Activated CD4-positive, alpha-beta T cell treated with anti-CD3 and anti-CD28 coated beads for 36 hours (primary cell): Measurements from ENCODE around the gene SORL1. TPM values are rescaled to one million over a fixed set of nuclear protein-coding genes. Genes with fewer than 3 reads are reported as not detected.

Source experiments
- ATAC-seq: fragments of 200-7000 bp; cut with Tn5 transposase; one replicate; pipeline ENCODE4 v1.10.0; 2021; ENCODE audit warnings: mild to moderate bottlenecking, moderate library complexity
- CTCF ChIA-PET: fragments of 350-600 bp; sonication (Branson Sonifier 250); formaldehyde crosslinking; loops from one replicate; lab custom pipeline; 2021; ENCODE audit warnings: antibody characterized with exemption; lab: Charles Lee
- POLR2A ChIA-PET: fragments of 350-600 bp; sonication (Branson Sonifier 250); formaldehyde crosslinking; loops from one replicate; lab custom pipeline; 2021; ENCODE audit warnings: antibody characterized with exemption, inconsistent platforms; lab: Charles Lee
- DNase-seq: peaks from one replicate; pipeline ENCODE4 v3.0.0-alpha.2; 2020
- H3K27ac Mint-ChIP-seq: one replicate; pipeline ENCODE4 v1.8.0; 2021; ENCODE audit warnings: mixed read lengths
- H3K27me3 Mint-ChIP-seq: one replicate; pipeline ENCODE4 v1.8.0; 2021; ENCODE audit warnings: mixed read lengths
- H3K36me3 Mint-ChIP-seq: one replicate; pipeline ENCODE4 v1.8.0; 2021; ENCODE audit warnings: low read depth, mixed read lengths
- H3K4me1 Mint-ChIP-seq: one replicate; pipeline ENCODE4 v1.8.0; 2021; ENCODE audit warnings: mixed read lengths
- H3K4me3 Mint-ChIP-seq: one replicate; pipeline ENCODE4 v1.8.0; 2021; ENCODE audit warnings: mild to moderate bottlenecking, moderate library complexity, mixed read lengths
- H3K9me3 Mint-ChIP-seq: one replicate; pipeline ENCODE4 v1.8.0; 2021; ENCODE audit warnings: low read depth, mixed read lengths
- intact Hi-C, 2 experiments: fragments of 100-400 bp; cut with DNase I in 1 of 2; cut with micrococcal nuclease in 1 of 2; formaldehyde crosslinking; loops; one replicate each; pipeline versions ENCODE4 v1.14.2 to v1.15.1; 2022 to 2024; cut with DNase I, micrococcal nuclease
- total RNA-seq, 2 experiments: library from RNA; stranded (reverse); gene quantifications; one replicate each; pipeline ENCODE4 v1.2.3, GENCODE V29; 2021

SORL1 gene
- total RNA-seq, 2 experiments from 2014 or later: 53.5 to 68.0 TPM

DNA sequence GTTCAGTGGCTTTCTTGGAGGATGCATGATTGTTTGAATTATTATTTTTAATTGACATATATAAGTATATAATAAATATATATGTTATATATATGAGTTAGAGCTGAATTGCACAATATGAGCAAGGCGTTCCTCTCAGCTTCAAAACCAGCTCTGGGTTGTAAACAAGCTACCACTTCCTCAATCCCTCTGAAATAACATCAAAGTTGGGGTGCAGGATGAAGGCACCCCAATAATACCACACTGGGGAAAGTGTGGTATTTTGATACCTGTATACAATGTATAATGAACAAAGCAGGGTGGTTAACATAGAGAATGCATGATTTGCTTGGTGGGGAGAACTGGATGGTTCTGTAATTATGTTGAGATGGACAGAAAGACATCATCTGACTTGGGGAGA, 1.7 kb upstream of the SORL1 start:
- peaks cover 84% of the 10 kb centered on the region for H3K4me1 Mint-ChIP-seq
- H3K36me3 Mint-ChIP-seq: peaks cover 20% of the 10 kb centered on the region
- ATAC-seq: no peak
- POLR2A ChIA-PET: interaction anchor here (0.6 to 4.9 kb wide), 4 partner anchors 8 to 18 kb away, joined by 3 to 51 read pairs (median 4); no protein-coding TSS in a partner anchor
- DNase-seq: no peak
- CTCF ChIA-PET: interaction anchor here (0.8 to 3.2 kb wide), 12 partner anchors 10 to 141 kb away, joined by 3 to 15 read pairs (median 4); no protein-coding TSS in a partner anchor
- H3K27ac Mint-ChIP-seq: peak overlapping the region; percentile 87
- intact Hi-C loops: loop anchor here in 1 of 2 experiments (10.0 kb wide), 1 partner anchor 126 kb away; no protein-coding TSS in a partner anchor
- no peaks in the 10 kb centered on the region for H3K9me3 Mint-ChIP-seq
- H3K27me3 Mint-ChIP-seq: no peaks in the 10 kb centered on the region
- H3K4me3 Mint-ChIP-seq: peak overlapping the region; percentile 89

GRCh38 chr11:121451178-121451985, 732 bp upstream of the SORL1 start:
- intact Hi-C loops: loop anchor here (1.0 to 10.0 kb wide), 2 partner anchors 31 to 127 kb away; no protein-coding TSS in a partner anchor
- ChIA-PET CTCF (interaction anchor here (0.6 to 3.2 kb wide), 14 partner anchors 8 to 134 kb away, joined by 3 to 15 read pairs (median 4); no protein-coding TSS in a partner anchor), POLR2A (interaction anchor here (1.0 to 4.9 kb wide), 3 partner anchors 11 to 16 kb away, joined by 3 to 51 read pairs (median 15); no protein-coding TSS in a partner anchor)
- peak; percentile 65 for DNase-seq
- Mint-ChIP-seq H3K27ac (peak overlapping the region; percentile 87), H3K4me3 (peak overlapping the region; percentile 89), H3K4me1 (peaks cover 84% of the 10 kb centered on the region), H3K36me3 (peaks cover 20% of the 10 kb centered on the region), H3K27me3 (no peaks in the 10 kb centered on the region), H3K9me3 (no peaks in the 10 kb centered on the region)
- ATAC-seq: peak; percentile 16

GRCh38 chr11:121452609-121453150, 566 bp downstream of the SORL1 start, which contains the start of gene SORL1-AS1:
TSS of gene SORL1-AS1 (minus strand) at chr11:121452967.
- no peaks in the 10 kb centered on the region for H3K27me3 Mint-ChIP-seq
- intact Hi-C loops: loop anchor here (1.0 to 10.0 kb wide), 8 partner anchors 12 to 139 kb away; no protein-coding TSS in a partner anchor
- peak within 1 kb of the TSS; percentile 94 for H3K27ac Mint-ChIP-seq
- peaks cover 21% of the 10 kb centered on the region for H3K36me3 Mint-ChIP-seq
- peak within 1 kb of the TSS; percentile 89 for H3K4me3 Mint-ChIP-seq
- peak; percentile 49 for ATAC-seq
- H3K9me3 Mint-ChIP-seq: no peaks in the 10 kb centered on the region
- ChIA-PET POLR2A (interaction anchor here (0.8 to 4.9 kb wide), 3 partner anchors 10 to 107 kb away, joined by 3 to 51 read pairs (median 15); no protein-coding TSS in a partner anchor), CTCF (interaction anchor here (0.6 to 3.2 kb wide), 12 partner anchors 7 to 127 kb away, joined by 3 to 15 read pairs (median 4); no protein-coding TSS in a partner anchor)
- peaks cover 84% of the 10 kb centered on the region for H3K4me1 Mint-ChIP-seq
- DNase-seq: peak; percentile 78

- Mint-ChIP-seq H3K9me3 (no peaks in the 10 kb centered on the region), H3K36me3 (peaks cover 23% of the 10 kb centered on the region), H3K4me3 (peak overlapping the region; percentile 89), H3K27me3 (no peaks in the 10 kb centered on the region), H3K4me1 (peaks cover 84% of the 10 kb centered on the region), H3K27ac (peak overlapping the region; percentile 94)
- CTCF ChIA-PET: interaction anchor here (0.8 to 1.2 kb wide), 2 partner anchors 14 to 138 kb away, joined by 3 read pairs; no protein-coding TSS in a partner anchor
- DNase-seq (no peak), ATAC-seq (no peak)
- POLR2A ChIA-PET: interaction anchor here (0.9 kb wide), 1 partner anchor 10 kb away, joined by 3 read pairs; no protein-coding TSS in a partner anchor
- intact Hi-C loops: loop anchor here (2.0 to 10.0 kb wide), 4 partner anchors 29 to 137 kb away; no protein-coding TSS in a partner anchor
These were observed 1.6 kb downstream of the SORL1 start for GRCh38 chr11:121453589-121454299.

- Mint-ChIP-seq H3K36me3 (peaks cover 29% of the 10 kb centered on the region), H3K9me3 (no peaks in the 10 kb centered on the region), H3K27ac (peak overlapping the region; percentile 94), H3K27me3 (no peaks in the 10 kb centered on the region), H3K4me1 (peaks cover 84% of the 10 kb centered on the region), H3K4me3 (peak overlapping the region; percentile 89)
- intact Hi-C loops: loop anchor here in 1 of 2 experiments (10.0 kb wide), 1 partner anchor 130 kb away; no protein-coding TSS in a partner anchor
- DNase-seq (no peak), ATAC-seq (no peak)
- POLR2A ChIA-PET: interaction anchor here (1.1 kb wide), 1 partner anchor 11 kb away, joined by 3 read pairs; no protein-coding TSS in a partner anchor
- CTCF ChIA-PET: interaction anchor here (1.2 kb wide), 1 partner anchor 13 kb away, joined by 3 read pairs; no protein-coding TSS in a partner anchor
These were observed 3.0 kb downstream of the SORL1 start for GRCh38 chr11:121455115-121455514.

- peak overlapping the region; percentile 94 for H3K27ac Mint-ChIP-seq
- no peaks in the 10 kb centered on the region for H3K27me3 Mint-ChIP-seq
- H3K4me3 Mint-ChIP-seq: peak overlapping the region; percentile 17
- ATAC-seq (no peak), DNase-seq (no peak)
- peaks cover 84% of the 10 kb centered on the region for H3K4me1 Mint-ChIP-seq
- peaks cover 36% of the 10 kb centered on the region for H3K36me3 Mint-ChIP-seq
- intact Hi-C loops: loop anchor here in 1 of 2 experiments (10.0 kb wide), 1 partner anchor 131 kb away; no protein-coding TSS in a partner anchor
- H3K9me3 Mint-ChIP-seq: no peaks in the 10 kb centered on the region
- ChIA-PET CTCF (interaction anchor here (0.8 to 1.8 kb wide), 6 partner anchors 11 to 161 kb away, joined by 3 to 12 read pairs (median 3); no protein-coding TSS in a partner anchor), POLR2A (interaction anchor here (0.6 to 2.0 kb wide), 3 partner anchors 11 to 40 kb away, joined by 3 to 7 read pairs (median 4); no protein-coding TSS in a partner anchor)
These were observed 4.0 kb downstream of the SORL1 start for GRCh38 chr11:121456151-121456550.

DNA sequence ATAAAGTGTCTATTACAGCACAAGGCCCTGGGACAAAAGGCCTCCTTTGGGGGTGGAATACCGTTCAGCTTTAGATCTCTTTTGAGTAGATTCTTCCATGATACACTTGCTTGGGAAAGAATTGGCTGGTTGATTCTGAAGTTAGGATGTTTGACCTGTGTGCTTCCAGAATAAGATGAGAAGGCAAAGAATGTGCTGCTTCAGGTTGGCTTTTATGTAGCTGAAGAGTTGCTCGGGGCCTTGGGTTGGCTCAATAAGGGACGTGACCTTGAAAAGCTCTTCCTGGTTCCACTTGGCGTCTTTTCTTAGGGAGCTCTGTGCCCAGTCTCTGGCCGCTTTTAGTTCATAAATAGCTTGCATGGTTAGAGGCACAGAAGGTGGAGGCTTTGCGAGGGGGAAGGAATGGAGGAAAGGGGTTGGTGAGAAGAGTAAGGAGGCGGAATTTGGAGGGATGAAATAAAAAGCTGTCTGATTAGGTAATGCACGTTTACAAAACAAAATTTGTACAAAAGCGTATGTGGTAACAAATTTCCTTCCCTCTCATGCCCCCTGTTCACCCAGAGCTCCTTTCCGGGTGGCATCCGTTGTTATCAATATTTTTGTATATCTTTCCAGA, 4.8 kb downstream of the SORL1 start:
- no peak for DNase-seq
- ChIA-PET CTCF (interaction anchor here (0.8 to 1.8 kb wide), 8 partner anchors 11 to 162 kb away, joined by 3 to 12 read pairs (median 3); no protein-coding TSS in a partner anchor), POLR2A (interaction anchor here (0.6 to 2.0 kb wide), 3 partner anchors 11 to 20 kb away, joined by 3 to 7 read pairs (median 3); no protein-coding TSS in a partner anchor)
- Mint-ChIP-seq H3K27me3 (no peaks in the 10 kb centered on the region), H3K4me3 (peak overlapping the region; percentile 24), H3K27ac (peak overlapping the region; percentile 94), H3K9me3 (no peaks in the 10 kb centered on the region), H3K36me3 (peaks cover 36% of the 10 kb centered on the region), H3K4me1 (peaks cover 88% of the 10 kb centered on the region)
- no peak for ATAC-seq
- intact Hi-C loops: loop anchor here in 1 of 2 experiments (10.0 kb wide), 1 partner anchor 132 kb away; no protein-coding TSS in a partner anchor

DNA sequence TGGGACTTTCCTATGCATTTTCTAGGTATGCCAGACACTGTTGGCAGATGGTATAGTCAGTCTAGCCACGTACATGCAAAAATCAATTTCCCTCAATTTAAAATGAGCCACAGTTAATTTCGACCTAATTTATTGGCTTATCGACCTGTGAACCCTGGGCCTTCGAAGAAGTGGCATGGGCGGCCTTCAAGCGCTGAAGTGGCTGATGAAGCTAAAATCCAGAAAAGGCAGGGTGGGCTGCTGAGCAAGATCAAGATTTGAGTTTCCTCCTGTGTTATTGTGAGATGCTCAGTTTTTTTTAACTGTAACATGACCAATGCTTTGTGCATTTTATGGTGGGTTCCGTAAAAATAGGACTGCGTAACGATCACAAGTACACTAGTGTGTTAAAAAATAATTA, 6.4 kb downstream of the SORL1 start:
- no peak for DNase-seq
- POLR2A ChIA-PET: no interaction called here
- intact Hi-C loops: loop anchor here in 1 of 2 experiments (10.0 kb wide), 1 partner anchor 134 kb away; no protein-coding TSS in a partner anchor
- peaks cover 99% of the 10 kb centered on the region for H3K4me1 Mint-ChIP-seq
- ATAC-seq: no peak
- H3K27me3 Mint-ChIP-seq: no peaks in the 10 kb centered on the region
- peak overlapping the region; percentile 49 for H3K27ac Mint-ChIP-seq
- CTCF ChIA-PET: interaction anchor here (0.9 kb wide), 1 partner anchor 41 kb away, joined by 4 read pairs; no protein-coding TSS in a partner anchor
- H3K9me3 Mint-ChIP-seq: no peaks in the 10 kb centered on the region
- no peak overlapping the region for H3K4me3 Mint-ChIP-seq
- peaks cover 33% of the 10 kb centered on the region for H3K36me3 Mint-ChIP-seq

DNA sequence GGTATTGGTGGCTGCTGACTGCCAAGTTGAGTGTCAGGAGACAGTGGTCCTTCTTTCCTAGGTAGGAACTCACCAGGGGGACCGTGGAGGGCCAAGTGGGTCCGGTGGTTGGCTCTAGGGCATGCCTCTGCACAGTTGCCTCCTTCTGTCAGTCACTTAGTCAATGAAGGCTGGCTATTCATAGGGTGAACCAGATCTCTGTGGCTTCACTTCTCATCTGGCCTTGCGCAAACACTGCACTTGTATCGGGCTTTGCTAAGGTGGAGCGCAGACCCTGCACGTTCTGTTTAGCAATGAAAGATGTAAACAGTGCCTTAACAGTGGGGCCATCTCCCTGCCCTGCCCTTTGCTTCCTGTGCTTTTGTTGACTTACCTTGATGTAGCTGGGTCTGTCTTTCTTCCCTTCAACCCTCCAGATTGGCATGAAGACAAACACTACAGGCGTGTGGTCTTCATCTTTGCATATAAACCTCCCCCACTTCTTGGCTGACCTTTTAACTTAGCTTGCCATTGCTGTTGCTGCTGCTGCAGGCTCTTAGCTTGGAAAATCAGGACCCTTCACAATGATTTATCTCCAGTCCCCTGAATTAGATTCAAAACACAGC, 7.4 kb downstream of the SORL1 start:
- Mint-ChIP-seq H3K9me3 (no peaks in the 10 kb centered on the region), H3K4me1 (peaks cover 99% of the 10 kb centered on the region), H3K27me3 (no peaks in the 10 kb centered on the region), H3K27ac (peak overlapping the region; percentile 67), H3K36me3 (peaks cover 28% of the 10 kb centered on the region), H3K4me3 (peak overlapping the region; percentile 34)
- ChIA-PET CTCF (interaction anchor here (0.9 to 1.4 kb wide), 2 partner anchors 8 to 42 kb away, joined by 4 to 9 read pairs; partner anchors contain the start of gene SORL1), POLR2A (no interaction called here)
- ATAC-seq: no peak
- DNase-seq: no peak
- intact Hi-C loops: loop anchor here (5.0 to 10.0 kb wide), 6 partner anchors 63 to 1995 kb away; partner anchors contain the start of gene HSPA8 (in 1 of the 2)
